Activated naive CD4-positive, alpha-beta T cell treated with anti-CD3 and anti-CD28 coated beads for 36 hours (primary cell): ENCODE data around the gene C12orf60. TPM values are rescaled to one million over a fixed set of nuclear protein-coding genes. Genes with fewer than 3 reads are reported as not detected.

Source experiments
- CTCF ChIA-PET: fragments of 350-600 bp; sonication (Branson Sonifier 250); formaldehyde crosslinking; loops from one replicate; lab custom pipeline; 2021; ENCODE audit warnings: antibody characterized with exemption; lab: Charles Lee
- DNase-seq: peaks from one replicate; pipeline ENCODE4 v3.0.0-alpha.2; 2020
- H3K27ac Mint-ChIP-seq: one replicate; pipeline ENCODE4 v1.8.0; 2021; ENCODE audit warnings: mild to moderate bottlenecking, mixed read lengths
- H3K27me3 Mint-ChIP-seq: one replicate; pipeline ENCODE4 v1.8.0; 2021; ENCODE audit warnings: low read depth, mixed read lengths
- H3K36me3 Mint-ChIP-seq: one replicate; pipeline ENCODE4 v1.8.0; 2021; ENCODE audit warnings: low read depth, mixed read lengths
- H3K4me1 Mint-ChIP-seq: one replicate; pipeline ENCODE4 v1.8.0; 2021; ENCODE audit warnings: low read depth, mixed read lengths
- H3K4me3 Mint-ChIP-seq: one replicate; pipeline ENCODE4 v1.8.0; 2021; ENCODE audit warnings: mild to moderate bottlenecking, moderate library complexity, mixed read lengths
- H3K9me3 Mint-ChIP-seq: one replicate; pipeline ENCODE4 v1.8.0; 2021; ENCODE audit warnings: mixed read lengths
- intact Hi-C: fragments of 100-400 bp; cut with micrococcal nuclease; formaldehyde crosslinking; loops from one replicate; pipeline ENCODE4 v1.15.1; 2023
- total RNA-seq, 2 experiments: library from RNA; stranded (reverse); gene quantifications; one replicate each; pipeline ENCODE4 v1.2.3, GENCODE V29; 2021

C12orf60 gene
- total RNA-seq, 2 experiments from 2014 or later, result 2.0 to 3.1 TPM

DNA sequence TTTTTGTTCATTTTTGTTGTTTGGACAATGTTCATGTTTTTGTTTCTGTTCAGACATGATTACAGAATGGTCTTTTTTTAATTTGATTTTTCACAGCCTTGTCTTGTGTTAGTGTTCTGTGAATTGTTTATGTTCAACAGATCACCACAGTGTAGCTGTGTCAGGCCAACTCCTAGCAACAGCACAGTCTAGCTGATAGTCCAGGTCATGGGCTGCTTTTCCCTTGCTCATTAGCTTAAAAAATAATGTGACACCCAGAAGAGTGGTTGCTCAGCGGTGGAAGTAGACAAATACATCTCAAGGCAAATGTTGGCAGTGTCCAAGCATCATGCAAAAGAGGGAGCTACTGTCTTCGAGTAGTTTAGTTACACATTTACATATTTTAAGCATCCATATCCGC lies 22.6 kb upstream of the C12orf60 start:
- CTCF ChIA-PET, result interaction anchor here (0.9 kb wide), 1 partner anchor 19 kb away, joined by 3 read pairs; no protein-coding TSS in a partner anchor
- peaks cover 6% of the 10 kb centered on the region for H3K36me3 Mint-ChIP-seq
- H3K4me3 Mint-ChIP-seq, result no peak overlapping the region
- no peak for DNase-seq
- no peaks in the 10 kb centered on the region for H3K9me3 Mint-ChIP-seq
- no peak overlapping the region for H3K27ac Mint-ChIP-seq
- intact Hi-C loops, result no loop called here
- H3K27me3 Mint-ChIP-seq, result no peaks in the 10 kb centered on the region
- peaks cover 12% of the 10 kb centered on the region for H3K4me1 Mint-ChIP-seq

DNA sequence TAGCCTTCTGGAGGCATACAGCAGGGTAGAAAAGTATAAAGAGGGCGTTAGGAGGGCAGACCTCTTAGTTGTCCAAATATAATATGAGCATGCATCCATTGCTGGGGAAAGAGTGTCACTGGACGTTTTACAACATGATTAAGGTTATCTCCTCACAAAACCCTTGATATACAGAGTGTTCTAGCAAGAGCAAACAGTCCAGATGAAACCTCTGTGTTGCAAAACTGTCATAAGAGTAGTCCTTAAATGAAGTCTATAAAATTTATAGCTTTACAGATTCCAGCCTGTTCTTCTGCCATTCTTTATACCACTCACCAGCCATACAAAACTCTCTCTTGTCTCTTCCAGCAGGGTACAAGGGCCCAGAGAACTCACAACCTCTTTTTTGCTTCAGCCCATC lies 21.9 kb upstream of the C12orf60 start:
- no peak overlapping the region for H3K27ac Mint-ChIP-seq
- no peaks in the 10 kb centered on the region for H3K9me3 Mint-ChIP-seq
- intact Hi-C loops, result no loop called here
- peaks cover 6% of the 10 kb centered on the region for H3K36me3 Mint-ChIP-seq
- CTCF ChIA-PET, result interaction anchor here (0.7 to 1.6 kb wide), 3 partner anchors 23 to 214 kb away, joined by 3 read pairs; no protein-coding TSS in a partner anchor
- DNase-seq, result no peak
- H3K4me3 Mint-ChIP-seq, result no peak overlapping the region
- H3K27me3 Mint-ChIP-seq, result no peaks in the 10 kb centered on the region
- H3K4me1 Mint-ChIP-seq, result peaks cover 6% of the 10 kb centered on the region

DNA sequence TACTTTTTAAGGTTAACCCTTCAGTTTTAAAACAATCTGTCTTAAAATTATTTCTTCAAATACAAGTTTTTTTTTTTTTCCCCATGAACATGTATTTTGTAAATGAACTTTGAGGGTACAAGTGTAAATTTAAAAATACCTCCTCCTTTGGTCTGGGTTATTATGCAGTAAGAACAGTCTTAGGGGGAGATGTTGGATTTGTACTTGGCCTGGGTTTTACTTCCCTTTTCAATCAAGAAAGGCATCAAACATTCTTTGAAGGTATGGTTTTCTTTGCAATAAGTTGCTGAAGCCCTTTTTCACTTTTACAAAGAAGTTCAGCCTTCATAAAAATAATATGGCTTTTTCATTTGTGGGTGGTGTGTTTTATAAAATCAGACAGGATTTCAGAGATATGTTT lies 20.7 kb upstream of the C12orf60 start:
- Mint-ChIP-seq H3K9me3 (no peaks in the 10 kb centered on the region), H3K4me3 (no peak overlapping the region), H3K27ac (no peak overlapping the region), H3K36me3 (peaks cover 11% of the 10 kb centered on the region), H3K27me3 (no peaks in the 10 kb centered on the region), H3K4me1 (peaks cover 2% of the 10 kb centered on the region)
- intact Hi-C loops, result no loop called here
- DNase-seq, result no peak
- CTCF ChIA-PET, result interaction anchor here (0.5 to 1.6 kb wide), 4 partner anchors 14 to 409 kb away, joined by 3 read pairs; no protein-coding TSS in a partner anchor

DNA sequence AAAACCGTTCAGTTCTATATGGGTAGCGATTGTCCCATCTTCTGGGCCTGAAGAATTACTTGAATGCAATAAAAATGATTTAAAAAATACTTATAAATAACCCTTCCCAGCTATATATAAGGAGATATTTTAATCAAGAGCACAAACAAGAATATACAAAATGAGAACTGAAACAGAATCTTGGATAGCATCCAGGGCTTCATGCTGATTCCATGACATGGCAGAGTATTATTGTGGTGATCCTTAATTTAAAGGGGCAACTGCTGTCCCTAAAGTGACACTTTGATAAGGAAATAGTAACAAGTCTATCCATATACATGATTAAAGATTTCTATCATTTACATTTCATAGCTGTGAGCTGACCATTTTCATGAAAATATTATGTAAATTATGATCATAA lies 19.0 kb upstream of the C12orf60 start:
- Mint-ChIP-seq H3K27ac (no peak overlapping the region), H3K9me3 (no peaks in the 10 kb centered on the region), H3K4me1 (peaks cover 2% of the 10 kb centered on the region), H3K36me3 (peaks cover 21% of the 10 kb centered on the region), H3K4me3 (no peak overlapping the region), H3K27me3 (no peaks in the 10 kb centered on the region)
- intact Hi-C loops, result no loop called here
- CTCF ChIA-PET, result interaction anchor here (0.5 to 2.0 kb wide), 5 partner anchors 10 to 199 kb away, joined by 3 to 14 read pairs (median 4); a partner anchor contains a TSS
- DNase-seq, result no peak

DNA sequence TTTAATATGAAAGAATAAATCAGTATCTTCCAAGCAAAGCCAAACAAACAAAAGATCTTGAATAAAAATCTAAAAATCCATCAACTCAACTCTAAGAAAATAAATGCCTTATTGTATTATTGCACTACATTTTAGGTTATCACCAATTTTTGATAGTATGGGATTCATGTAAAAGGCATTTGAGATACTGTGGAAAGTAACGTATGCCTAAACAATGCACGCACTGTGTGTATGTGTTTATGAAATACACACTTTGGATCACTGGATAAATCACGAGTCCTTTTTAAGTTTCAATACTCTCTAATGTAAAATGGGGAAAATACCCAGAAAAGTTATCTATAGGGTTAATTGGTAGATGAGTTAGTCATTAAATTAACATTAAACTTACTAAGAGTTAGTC lies 17.9 kb upstream of the C12orf60 start:
- no peak overlapping the region for H3K4me3 Mint-ChIP-seq
- no peak overlapping the region for H3K27ac Mint-ChIP-seq
- H3K27me3 Mint-ChIP-seq, result no peaks in the 10 kb centered on the region
- no peaks in the 10 kb centered on the region for H3K9me3 Mint-ChIP-seq
- peaks cover 2% of the 10 kb centered on the region for H3K4me1 Mint-ChIP-seq
- intact Hi-C loops, result no loop called here
- DNase-seq, result no peak
- H3K36me3 Mint-ChIP-seq, result peaks cover 32% of the 10 kb centered on the region
- CTCF ChIA-PET, result no interaction called here

DNA sequence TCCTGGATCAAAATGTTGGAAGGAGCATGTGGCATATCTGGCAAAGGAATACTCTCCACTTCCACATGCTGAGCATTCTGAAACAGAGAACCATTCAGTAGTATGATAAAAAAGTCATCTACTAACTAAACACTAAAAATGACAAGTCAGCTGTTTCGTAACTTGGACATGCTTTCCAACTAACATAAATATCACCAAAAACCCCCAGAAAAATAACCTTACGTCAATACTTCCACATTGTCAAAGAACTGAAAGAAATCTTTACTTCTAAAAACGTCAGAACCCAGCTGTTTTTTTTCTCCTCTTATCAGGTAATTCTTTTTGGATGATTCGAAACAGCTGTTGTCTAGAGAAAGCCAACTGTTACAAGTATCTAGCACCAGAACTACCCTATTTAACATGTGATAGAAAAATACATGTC lies 8.4 kb upstream of the C12orf60 start:
- Mint-ChIP-seq H3K36me3 (peaks cover 50% of the 10 kb centered on the region), H3K4me1 (peaks cover 6% of the 10 kb centered on the region), H3K27ac (no peak overlapping the region), H3K27me3 (no peaks in the 10 kb centered on the region), H3K9me3 (no peaks in the 10 kb centered on the region), H3K4me3 (no peak overlapping the region)
- CTCF ChIA-PET, result interaction anchor here (1.3 kb wide), 1 partner anchor 25 kb away, joined by 4 read pairs; no protein-coding TSS in a partner anchor
- intact Hi-C loops, result no loop called here
- no peak for DNase-seq

DNA sequence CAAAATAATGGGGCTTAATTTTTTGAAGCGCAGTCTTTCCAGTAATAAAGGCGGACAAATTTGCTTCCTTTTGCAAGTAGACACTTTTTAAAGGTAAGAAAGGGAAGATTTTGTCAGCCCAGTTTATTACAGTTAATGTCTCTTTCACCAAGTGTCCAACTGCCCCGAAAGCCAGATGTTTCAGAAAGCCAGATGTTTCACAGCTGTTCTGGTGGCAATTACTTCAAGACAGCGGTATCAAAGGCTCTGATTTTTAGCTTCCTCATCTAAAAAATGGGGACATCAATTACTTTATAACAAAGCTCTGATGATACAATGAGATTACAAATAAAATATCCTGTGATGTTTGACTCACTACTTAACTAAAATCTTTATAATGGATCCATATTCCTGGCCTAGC lies 1.2 kb upstream of the C12orf60 start:
- intact Hi-C loops, result no loop called here
- no peak overlapping the region for H3K4me3 Mint-ChIP-seq
- CTCF ChIA-PET, result interaction anchor here (0.5 to 3.3 kb wide), 6 partner anchors 9 to 472 kb away, joined by 3 to 18 read pairs (median 4); a partner anchor contains a TSS
- H3K9me3 Mint-ChIP-seq, result no peaks in the 10 kb centered on the region
- H3K27ac Mint-ChIP-seq, result no peak overlapping the region
- peaks cover 19% of the 10 kb centered on the region for H3K36me3 Mint-ChIP-seq
- H3K27me3 Mint-ChIP-seq, result no peaks in the 10 kb centered on the region
- DNase-seq, result no peak
- peaks cover 34% of the 10 kb centered on the region for H3K4me1 Mint-ChIP-seq

DNA sequence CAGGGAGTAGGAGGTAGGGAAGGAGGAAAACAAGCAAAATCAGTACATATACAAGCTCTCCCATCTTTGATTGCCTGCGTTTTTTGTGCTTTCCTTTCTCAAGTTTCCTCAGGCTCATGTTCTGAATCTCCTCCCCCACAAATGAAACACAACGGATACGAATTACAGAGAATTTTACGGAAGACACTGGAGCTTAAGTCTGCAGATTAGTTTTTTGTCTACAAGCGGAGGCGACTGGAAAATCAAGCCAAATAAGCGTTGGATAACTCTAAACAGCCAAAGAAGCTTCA lies 804 bp upstream of the C12orf60 start:
- CTCF ChIA-PET, result interaction anchor here (1.0 to 3.3 kb wide), 7 partner anchors 8 to 192 kb away, joined by 3 to 18 read pairs (median 5); a partner anchor contains a TSS
- Mint-ChIP-seq H3K9me3 (no peaks in the 10 kb centered on the region), H3K4me1 (peaks cover 34% of the 10 kb centered on the region), H3K27me3 (no peaks in the 10 kb centered on the region), H3K27ac (no peak overlapping the region), H3K36me3 (peaks cover 15% of the 10 kb centered on the region), H3K4me3 (no peak overlapping the region)
- intact Hi-C loops, result loop anchor here (1.0 kb wide), 8 partner anchors 22 to 1080 kb away; partner anchors contain the start of genes ARHGDIB, ATF7IP and STRAP
- DNase-seq, result no peak

DNA sequence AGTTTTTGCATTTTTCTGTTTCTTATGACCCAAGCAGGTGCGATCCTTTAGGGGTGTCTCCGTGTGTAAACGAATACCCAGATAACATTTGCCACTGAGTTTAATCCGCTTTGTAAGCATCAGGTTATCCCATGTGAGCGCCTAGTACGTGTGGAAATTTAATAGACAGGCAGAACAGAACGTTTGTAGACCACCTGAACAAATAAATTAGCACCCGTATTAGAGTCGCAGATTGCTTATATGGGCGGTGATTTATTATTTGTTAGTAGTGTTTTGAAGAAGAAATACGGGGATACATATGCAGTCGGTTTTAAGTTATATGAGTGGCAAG lies 325 bp downstream of the C12orf60 start:
- Mint-ChIP-seq H3K36me3 (peaks cover 14% of the 10 kb centered on the region), H3K27me3 (no peaks in the 10 kb centered on the region), H3K4me1 (peaks cover 34% of the 10 kb centered on the region), H3K4me3 (no peak overlapping the region), H3K9me3 (no peaks in the 10 kb centered on the region), H3K27ac (no peak overlapping the region)
- no peak for DNase-seq
- intact Hi-C loops, result loop anchor here (1.0 kb wide), 8 partner anchors 21 to 1079 kb away; partner anchors contain the start of genes ARHGDIB, ATF7IP and STRAP
- CTCF ChIA-PET, result interaction anchor here (0.6 to 3.3 kb wide), 3 partner anchors 28 to 191 kb away, joined by 3 to 18 read pairs (median 5); no protein-coding TSS in a partner anchor

DNA sequence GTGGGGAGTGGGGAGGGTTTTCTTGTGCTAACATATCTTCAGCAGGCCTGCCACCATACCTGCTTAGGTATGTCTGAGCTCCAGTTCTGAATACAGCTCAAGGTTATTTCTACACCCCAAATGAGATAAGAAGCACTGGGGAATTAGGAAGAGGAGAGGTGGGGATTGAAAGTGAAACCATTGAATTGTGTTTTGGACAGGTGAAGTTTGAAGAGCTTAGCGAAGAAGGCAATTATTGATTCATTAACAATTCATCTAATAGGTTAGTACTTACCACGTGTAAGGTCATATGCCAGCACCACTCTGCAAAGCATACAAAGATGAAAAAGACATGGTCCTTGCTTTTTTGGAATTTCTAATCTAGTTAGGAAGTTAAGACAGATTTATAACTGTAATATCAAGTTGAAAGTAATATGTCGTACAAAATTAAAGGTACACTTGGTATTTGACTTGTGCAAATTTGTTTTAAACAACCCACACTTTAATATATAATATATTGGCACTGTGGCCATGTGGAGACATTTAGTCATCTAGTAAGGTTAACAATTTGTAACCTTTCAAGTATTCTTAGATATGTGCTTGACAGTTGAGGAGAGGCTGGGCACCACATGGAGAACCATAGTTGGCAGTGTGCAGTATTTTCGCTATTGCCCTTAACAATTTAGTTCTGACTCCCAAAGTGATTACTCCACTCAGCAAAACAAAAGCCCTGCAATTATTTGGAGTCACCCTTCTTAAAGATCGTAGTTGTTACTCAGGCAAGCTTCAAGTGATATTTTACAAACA lies 6.9 kb downstream of the C12orf60 start:
- Mint-ChIP-seq H3K4me3 (no peak overlapping the region), H3K4me1 (peaks cover 18% of the 10 kb centered on the region), H3K27me3 (no peaks in the 10 kb centered on the region), H3K27ac (no peak overlapping the region), H3K36me3 (no peaks in the 10 kb centered on the region), H3K9me3 (no peaks in the 10 kb centered on the region)
- intact Hi-C loops, result no loop called here
- DNase-seq, result no peak
- CTCF ChIA-PET, result interaction anchor here (0.8 to 1.7 kb wide), 5 partner anchors 8 to 184 kb away, joined by 3 to 7 read pairs (median 4); no protein-coding TSS in a partner anchor

DNA sequence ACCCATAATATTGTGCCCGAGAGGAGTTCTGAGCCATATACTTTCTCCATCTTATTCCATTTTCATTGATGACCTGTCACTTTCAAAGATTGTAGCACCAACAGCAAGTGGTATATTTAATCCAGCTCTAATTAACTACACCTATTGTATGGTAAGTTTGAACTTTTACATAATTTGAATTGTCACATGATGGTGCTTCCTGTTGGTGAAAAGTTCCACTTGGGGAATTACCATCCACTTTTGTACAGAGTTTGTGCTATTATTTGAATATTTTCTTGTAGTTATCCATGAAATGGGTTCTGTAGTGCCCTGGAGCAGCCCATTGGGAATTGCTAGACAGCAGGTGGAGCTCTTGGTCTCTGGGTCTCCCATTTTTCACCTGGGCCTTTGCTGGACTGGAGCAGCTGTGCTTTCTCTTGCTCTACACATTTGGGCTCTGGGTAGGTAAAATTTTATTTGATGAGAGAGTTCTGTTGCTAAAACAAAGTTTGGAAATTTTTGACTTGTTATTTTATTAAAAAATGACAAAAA lies 7.5 kb downstream of the C12orf60 start:
- Mint-ChIP-seq H3K27ac (no peak overlapping the region), H3K27me3 (no peaks in the 10 kb centered on the region), H3K4me3 (no peak overlapping the region), H3K4me1 (peaks cover 13% of the 10 kb centered on the region), H3K36me3 (no peaks in the 10 kb centered on the region), H3K9me3 (no peaks in the 10 kb centered on the region)
- CTCF ChIA-PET, result interaction anchor here (0.7 to 1.7 kb wide), 5 partner anchors 8 to 184 kb away, joined by 3 to 7 read pairs (median 4); no protein-coding TSS in a partner anchor
- intact Hi-C loops, result loop anchor here (1.0 kb wide), 1 partner anchor 184 kb away; no protein-coding TSS in a partner anchor
- peak; percentile 42 for DNase-seq

DNA sequence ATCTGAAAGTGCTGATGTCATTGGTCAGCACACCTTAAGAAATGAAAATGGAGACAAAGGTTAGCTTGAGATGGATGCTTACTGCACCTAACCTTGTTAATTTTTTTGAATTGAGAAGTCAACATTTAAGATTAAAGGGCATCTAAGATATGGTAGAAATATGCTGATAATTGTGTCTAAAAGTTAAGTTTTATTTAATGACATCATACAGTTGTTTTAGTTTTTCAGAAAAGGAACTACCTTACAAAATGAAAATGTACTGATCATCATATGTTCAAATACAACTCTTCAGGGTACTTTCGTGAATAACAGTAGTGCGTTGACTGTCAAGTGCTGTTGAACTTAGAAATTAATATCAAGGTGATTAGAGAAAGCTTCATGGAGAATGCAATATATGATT lies 8.0 kb downstream of the C12orf60 start:
- peaks cover 13% of the 10 kb centered on the region for H3K4me1 Mint-ChIP-seq
- H3K9me3 Mint-ChIP-seq, result no peaks in the 10 kb centered on the region
- CTCF ChIA-PET, result interaction anchor here (0.7 to 1.7 kb wide), 4 partner anchors 9 to 123 kb away, joined by 3 to 6 read pairs (median 4); no protein-coding TSS in a partner anchor
- DNase-seq, result no peak
- H3K27ac Mint-ChIP-seq, result no peak overlapping the region
- H3K4me3 Mint-ChIP-seq, result no peak overlapping the region
- H3K27me3 Mint-ChIP-seq, result no peaks in the 10 kb centered on the region
- no peaks in the 10 kb centered on the region for H3K36me3 Mint-ChIP-seq
- intact Hi-C loops, result loop anchor here (1.0 kb wide), 1 partner anchor 184 kb away; no protein-coding TSS in a partner anchor
